ENCODE data around the gene MIA3.

The MIA3 gene

DNA sequence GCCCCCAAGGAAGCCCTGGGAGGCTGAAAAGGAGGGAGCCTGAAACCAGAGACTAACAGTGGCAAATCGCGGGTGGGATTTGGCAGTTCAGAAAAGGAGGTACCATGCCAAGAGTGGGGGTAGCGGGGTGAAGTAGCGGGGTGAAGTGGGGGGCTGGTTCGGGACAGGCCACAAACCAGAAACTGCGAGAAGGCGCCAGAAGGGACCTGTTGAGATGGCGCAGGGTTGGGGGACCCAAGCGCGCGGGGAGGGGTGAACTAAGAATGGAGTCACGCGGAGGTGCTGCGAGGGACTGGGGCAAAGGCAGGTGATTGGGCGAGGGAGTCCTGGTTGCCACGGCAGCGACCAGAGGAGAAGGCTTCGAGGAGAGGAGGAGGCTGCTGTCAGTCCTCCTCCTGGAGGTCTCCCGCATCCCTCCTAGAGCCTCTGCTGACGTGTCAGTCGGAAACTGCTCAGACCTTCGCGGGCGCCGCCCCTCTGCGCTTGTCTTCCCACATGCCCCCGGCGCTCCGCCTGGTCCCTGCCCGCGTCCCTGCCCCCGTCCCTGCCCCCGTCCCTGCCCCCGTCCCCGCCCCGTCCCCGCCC is 438 bp upstream of the MIA3 start:
- peak; percentile 65 to 85 for DNase-seq (ENCODE audit: low read depth in 1 of 2, low spot score in 1 of 2)

DNA sequence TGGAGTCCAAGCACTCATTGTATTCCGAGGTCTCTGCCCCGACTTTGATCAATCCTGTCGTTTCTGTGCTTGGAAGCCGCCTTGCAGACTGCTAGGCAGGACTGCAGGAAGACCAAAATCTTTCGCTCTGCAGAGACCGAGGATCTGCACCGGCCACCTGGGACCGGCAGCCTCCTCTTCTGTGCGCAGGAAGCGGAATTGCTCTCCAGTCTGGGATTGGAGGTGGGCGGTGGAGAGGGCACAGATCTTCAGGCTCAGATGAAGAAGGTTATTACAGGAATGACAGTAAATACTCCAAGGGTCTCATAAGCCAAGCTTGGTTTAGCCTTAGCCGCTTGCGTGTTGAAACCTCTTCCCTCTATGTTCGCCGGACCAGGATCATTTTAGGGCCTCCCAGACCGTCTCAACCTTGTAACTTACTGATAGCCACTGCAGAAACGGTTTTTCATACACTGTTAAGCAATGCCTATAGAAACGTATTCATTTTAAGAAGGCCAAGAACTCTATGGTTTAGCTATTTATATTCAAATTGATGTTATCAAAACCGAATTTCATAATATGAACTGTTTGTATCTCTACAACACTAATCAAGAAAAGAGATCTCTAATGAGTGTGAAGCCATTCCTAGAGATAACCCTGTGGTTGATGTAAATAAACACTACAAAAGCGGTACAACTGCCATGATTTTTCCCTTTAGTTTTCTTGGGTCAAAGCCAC is 1.1 kb downstream of the MIA3 start:
- DNase-seq (ENCODE audit: low read depth in 1 of 2, low spot score in 1 of 2): no peak

DNA sequence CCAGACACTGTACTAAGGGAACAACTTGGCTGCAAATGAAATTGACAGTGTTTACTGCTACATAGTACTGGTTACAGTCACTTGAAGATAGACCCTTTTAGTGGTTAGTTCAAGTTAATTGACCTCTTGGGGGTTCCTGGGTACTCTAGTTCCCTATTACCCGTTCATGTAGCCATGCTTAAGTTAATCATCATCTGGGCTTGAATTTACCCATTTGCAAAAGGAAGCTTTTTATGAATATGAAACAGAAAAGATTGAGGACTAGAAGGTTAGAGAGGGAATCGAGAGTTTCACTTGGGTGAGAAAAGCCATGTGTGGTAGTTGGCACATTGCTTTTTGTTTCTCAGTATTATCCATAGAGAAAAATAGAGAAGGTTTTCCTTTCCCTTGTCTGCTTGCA is 2.7 kb downstream of the MIA3 start:
- DNase-seq (ENCODE audit: low read depth in 1 of 2, low spot score in 1 of 2): no peak

DNA sequence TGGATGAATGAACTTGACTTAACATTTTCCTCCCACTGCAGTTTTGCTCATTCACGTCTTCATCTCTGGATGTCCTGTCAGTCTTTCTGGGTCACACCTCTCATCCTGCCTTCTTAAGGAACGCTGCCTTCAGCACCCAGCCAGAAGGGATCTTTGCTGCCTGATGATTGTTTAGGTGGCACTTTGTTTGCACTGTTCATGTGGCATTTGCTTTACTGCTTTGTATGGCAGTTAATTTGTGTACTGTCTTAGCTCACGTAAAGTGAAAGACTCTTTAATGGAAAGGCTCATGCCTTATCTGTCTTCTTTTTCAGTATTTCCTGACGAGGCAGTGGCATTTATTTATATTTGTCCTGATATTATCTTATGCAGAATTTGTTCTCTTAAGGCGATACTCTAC is 4.9 kb downstream of the MIA3 start:
- DNase-seq (ENCODE audit: low read depth in 1 of 2, low spot score in 1 of 2): no peak

DNA sequence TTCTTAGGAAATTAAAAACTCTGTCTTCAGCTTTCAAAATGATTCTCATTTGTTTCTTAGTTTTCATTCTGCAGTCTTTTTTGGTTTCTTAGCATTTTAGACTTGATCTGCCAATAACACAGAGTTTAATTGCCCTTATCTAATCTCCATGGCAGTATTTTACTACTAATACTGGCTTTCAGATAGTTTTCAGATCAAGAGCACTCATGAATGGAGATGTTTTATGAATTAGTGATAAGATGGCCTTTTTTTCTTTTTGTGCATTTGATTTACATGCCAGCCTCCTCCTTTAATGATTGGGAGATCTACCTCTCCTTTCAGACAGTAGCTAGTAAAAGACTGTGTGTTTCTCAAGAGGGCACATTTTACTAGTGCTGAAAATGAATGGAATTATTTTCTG is 5.6 kb downstream of the MIA3 start:
- DNase-seq (ENCODE audit: low read depth in 1 of 2, low spot score in 1 of 2): no peak

- no peak for DNase-seq (ENCODE audit: low read depth in 1 of 2, low spot score in 1 of 2)
Measured at GRCh38 chr1:222624214-222624613, 6.3 kb downstream of the MIA3 start.

DNA sequence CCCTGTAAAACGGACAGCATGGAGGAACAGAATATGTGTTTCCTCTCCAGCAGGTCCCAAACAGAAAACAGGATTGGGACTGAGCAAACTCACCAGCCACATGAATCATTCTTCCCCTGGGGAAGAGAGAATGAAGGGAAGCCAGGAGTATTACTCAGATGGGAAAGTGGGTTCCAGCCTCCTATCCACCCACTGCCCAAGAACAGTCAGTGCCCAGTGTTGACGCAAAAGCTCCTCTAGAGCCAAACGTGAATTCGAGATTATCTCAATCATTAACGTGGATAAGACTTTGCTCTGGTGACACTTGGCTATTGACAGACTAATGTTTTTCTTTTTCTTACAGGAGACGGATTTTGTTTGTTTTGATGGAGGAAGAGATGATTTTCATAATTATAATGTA is 9.3 kb downstream of the MIA3 start:
- no peak for DNase-seq (ENCODE audit: low read depth in 1 of 2, low spot score in 1 of 2)

GRCh38 chr1:222629921-222630535 is 12.1 kb downstream of the MIA3 start:
- no peak for DNase-seq (ENCODE audit: low read depth in 1 of 2, low spot score in 1 of 2)

- no peak for DNase-seq (ENCODE audit: low read depth in 1 of 2, low spot score in 1 of 2)
Measured at GRCh38 chr1:222631611-222632208, 13.8 kb downstream of the MIA3 start.

- no peak for DNase-seq (ENCODE audit: low read depth in 1 of 2, low spot score in 1 of 2)
Measured at GRCh38 chr1:222632749-222633148, 14.9 kb downstream of the MIA3 start.

DNA sequence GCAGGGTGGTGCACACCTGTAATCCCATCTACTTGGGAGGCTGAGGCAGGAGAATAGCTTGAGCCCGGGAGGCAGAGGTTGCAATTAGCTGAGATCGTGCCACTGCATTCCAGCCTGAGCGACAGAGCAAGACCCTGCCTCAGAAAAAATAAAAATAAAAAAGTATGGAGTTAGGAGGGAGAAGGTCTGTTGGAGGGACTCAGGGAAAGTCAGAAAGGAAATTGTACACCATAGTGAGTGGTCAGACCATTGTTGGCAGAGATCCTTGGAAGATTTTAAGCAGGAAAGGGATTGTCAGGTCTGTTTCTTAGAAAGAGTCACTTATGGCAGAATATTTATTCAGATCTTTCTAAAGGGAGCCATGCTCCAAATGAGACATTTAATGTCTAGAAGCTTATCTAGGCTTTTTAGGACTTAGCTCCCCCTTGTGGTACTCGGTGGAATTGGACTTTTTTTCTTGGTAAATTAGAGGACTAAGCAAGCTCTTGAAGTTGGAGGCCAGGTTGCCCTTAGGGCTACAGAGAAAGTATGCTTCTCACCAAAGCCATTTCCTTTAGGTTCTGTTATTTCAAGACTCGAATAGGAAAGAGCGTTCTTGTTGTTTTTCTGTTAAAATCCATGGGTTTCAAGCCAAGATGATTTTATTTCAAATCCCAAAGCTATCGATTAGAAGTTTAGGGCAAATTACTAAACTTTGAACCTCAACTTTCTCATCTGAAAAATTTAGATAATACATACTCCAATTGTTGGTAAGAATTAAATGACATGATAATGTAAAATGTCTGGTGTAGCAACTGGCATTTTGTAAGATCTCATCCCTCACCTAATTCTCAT is 16.5 kb downstream of the MIA3 start:
- DNase-seq (ENCODE audit: low read depth in 1 of 2, low spot score in 1 of 2): peak in 1 of 2 donors; percentile 76

DNA sequence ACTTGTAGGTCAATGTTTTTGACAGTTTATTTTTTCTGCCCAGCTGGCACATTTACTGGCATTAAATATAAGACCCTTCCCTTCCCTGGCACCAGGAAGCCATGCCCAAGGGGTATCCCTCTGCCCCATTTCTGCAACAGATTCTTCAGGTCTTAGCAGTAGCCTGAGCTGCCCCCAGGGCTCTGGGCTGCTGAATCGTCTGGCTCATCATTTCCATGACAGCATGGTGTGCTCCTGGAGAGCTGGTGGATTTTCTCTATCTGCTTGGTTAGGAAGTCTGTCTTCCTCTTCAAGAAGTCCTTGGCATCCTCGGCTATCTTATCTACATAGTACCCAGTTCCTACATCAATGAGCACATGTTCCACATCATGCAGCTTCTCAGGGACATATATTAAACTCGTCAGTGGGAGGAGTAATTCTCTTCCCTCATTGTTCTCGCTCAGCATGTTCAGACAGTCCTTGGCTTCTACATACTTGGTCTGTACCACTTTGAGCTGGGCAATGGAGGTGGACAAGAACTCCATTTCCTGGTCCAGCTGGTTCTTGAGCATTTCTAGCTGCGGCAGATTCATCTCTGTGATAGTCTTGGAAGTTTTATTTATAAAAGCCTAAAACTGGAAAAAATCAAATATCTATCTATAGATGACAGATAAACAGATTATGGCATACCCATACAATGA is 23.5 kb downstream of the MIA3 start:
- DNase-seq (ENCODE audit: low read depth in 1 of 2, low spot score in 1 of 2): no peak

DNA sequence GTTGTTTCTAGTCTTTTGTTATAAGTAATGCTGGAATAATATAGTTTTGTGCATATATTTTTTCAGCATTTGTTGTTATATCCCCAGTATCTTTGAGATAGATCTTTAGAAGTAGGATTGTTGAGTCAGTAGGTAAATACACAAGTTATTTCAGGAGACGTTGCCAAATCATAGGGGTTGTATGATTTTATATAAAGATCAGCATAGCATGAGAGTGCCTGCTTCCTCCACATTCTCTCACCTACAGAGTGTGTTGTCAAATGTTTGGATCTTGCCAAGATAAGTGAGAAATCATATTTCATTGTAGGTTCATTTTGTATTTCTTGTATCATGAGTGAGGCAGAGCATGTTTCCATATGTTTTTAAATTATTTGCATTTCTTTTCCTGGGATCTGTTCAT is 24.6 kb downstream of the MIA3 start:
- DNase-seq (ENCODE audit: low read depth in 1 of 2, low spot score in 1 of 2): no peak

DNA sequence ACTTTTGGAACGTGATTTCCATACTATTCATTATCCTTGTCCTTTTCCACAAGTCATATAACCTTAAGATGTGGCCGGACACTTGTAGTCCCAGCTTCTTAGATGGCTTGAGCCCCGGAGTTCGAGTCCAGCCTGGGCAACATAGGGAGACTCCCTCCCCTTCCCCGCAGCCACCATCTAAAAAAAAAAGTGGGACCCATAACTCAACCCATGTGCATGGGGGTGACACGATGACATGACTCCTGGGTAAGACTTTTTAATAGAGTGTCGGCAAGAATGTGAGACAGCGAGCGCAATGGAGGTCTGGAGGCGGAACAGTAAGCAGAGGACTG is 25.7 kb downstream of the MIA3 start:
- no peak for DNase-seq (ENCODE audit: low read depth in 1 of 2, low spot score in 1 of 2)

- peak; percentile 90 to 95 for DNase-seq (ENCODE audit: low read depth in 1 of 2, low spot score in 1 of 2)
Measured at GRCh38 chr1:222643938-222644635, 26.2 kb downstream of the MIA3 start.

- no peak for DNase-seq (ENCODE audit: low read depth in 1 of 2, low spot score in 1 of 2)
Measured at GRCh38 chr1:222644636-222644980, 26.7 kb downstream of the MIA3 start.

DNA sequence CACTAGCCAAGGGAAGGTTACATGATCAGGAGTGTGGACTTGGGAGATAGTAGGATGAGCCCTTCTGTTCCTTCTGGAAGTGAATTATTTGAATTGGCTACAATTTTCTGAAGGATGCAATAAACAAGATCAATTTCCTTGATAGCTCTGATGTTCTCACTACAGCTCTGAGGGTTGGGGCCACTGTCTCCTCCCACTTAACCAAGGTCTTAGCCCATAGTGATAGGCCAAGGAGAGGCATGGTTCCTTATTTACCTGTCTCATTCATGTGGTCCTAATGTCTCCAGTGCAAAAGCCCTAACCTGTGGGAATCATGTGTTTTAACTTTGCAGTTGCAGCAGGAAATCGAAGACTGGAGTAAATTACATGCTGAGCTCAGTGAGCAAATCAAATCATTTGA is 34.8 kb downstream of the MIA3 start:
- DNase-seq (ENCODE audit: low read depth in 1 of 2, low spot score in 1 of 2): no peak

GRCh38 chr1:222653178-222653827 is 35.4 kb downstream of the MIA3 start:
- DNase-seq (ENCODE audit: low read depth in 1 of 2, low spot score in 1 of 2): no peak

DNA sequence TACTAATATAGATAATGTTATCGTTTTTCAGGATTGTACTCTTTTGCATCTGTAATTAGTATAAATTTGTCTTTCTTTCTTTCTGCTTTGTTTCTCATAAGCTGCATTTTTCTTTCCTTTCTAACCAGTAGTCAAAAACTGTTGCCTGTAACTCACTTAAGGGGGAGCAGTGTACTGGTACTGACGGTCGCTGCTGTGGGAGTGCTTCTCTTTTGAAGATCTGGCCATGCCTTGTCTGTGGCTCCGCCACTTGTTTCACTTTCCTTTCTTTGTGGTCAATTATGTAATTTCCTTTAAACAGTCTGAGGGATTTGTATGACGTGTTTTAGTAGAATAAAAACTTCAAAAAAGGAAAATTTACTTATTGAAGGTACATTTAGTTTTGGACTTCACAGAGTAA is 37.0 kb downstream of the MIA3 start:
- peak in 1 of 2 donors; percentile 58 for DNase-seq (ENCODE audit: low read depth in 1 of 2, low spot score in 1 of 2)
